ENCODE results near the gene MLYCD.
A peak's percentile ranks its signal among the peaks of the same experiment; 100 is the strongest.

MLYCD gene

DNA sequence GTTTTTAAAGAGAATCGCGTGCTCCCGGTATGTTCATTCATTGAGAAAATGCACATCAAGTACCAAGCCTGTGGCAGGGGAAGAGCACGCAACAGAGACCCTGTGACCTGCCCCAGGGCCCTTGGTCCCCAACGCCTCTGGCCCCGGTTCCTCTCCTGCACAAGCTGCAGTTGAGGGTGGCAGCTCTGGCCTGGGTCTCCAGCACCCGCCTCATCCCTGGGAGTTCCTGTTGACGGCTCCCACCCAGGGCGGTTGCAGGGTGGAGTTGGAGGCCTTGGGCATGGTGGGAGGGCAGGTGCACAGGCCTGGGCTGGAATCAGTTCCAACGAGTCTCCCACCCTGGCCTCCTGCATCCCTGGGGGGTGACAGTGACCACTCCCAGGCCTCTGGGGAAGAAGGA, 74.2 kb downstream of the MLYCD start:
- DNase-seq, result no peak

GRCh38 chr16:83973581-83974385, 74.9 kb downstream of the MLYCD start:
- no peak for DNase-seq

- peak; percentile 16 for DNase-seq
Measured at GRCh38 chr16:83974475-83974874, 75.6 kb downstream of the MLYCD start.

GRCh38 chr16:83975590-83976260, 76.8 kb downstream of the MLYCD start:
- no peak for DNase-seq

All from NCI-H524 treated with DMSO at 0.1 percent for 48 hours (cell line).